Measurements from ENCODE around the gene NLGN4X.
A peak's percentile ranks its signal among the peaks of the same experiment; 100 is the strongest.
"Not testable (repeated sequence)": the region's sequence is repeated elsewhere in the genome, so short reads cannot be mapped to it uniquely, and the experiment has no call there.

Gene NLGN4X

GRCh38 chrX:5957506-5957905 is 271.2 kb downstream of the NLGN4X start:
- H3K4me1 Mint-ChIP-seq: no peaks in the 10 kb centered on the region
- no peak for TF ChIP-seq CTCF (IDR thresholded peaks at IDR 0.05)
- H3K27me3 Mint-ChIP-seq (ENCODE audit: low read depth, poor library complexity): peaks cover 2% of the 10 kb centered on the region
- H3K9me3 Mint-ChIP-seq: no peaks in the 10 kb centered on the region
- no peaks in the 10 kb centered on the region for H3K36me3 Mint-ChIP-seq (ENCODE audit: low read depth)
- no peak for DNase-seq
- no peak overlapping the region for H3K4me3 Mint-ChIP-seq
- H3K27ac Mint-ChIP-seq: no peak overlapping the region

- H3K4me3 Mint-ChIP-seq: no peak overlapping the region
- H3K4me1 Mint-ChIP-seq: peaks cover 26% of the 10 kb centered on the region
- no peaks in the 10 kb centered on the region for H3K36me3 Mint-ChIP-seq (ENCODE audit: low read depth)
- peak; percentile 4 for DNase-seq
- no peak for TF ChIP-seq CTCF (IDR thresholded peaks at IDR 0.05)
- H3K27ac Mint-ChIP-seq: peak overlapping the region; percentile 14
- no peaks in the 10 kb centered on the region for H3K27me3 Mint-ChIP-seq (ENCODE audit: low read depth, poor library complexity)
- no peaks in the 10 kb centered on the region for H3K9me3 Mint-ChIP-seq
Observed at GRCh38 chrX:5936438-5936837, 292.2 kb downstream of the NLGN4X start.

DNA sequence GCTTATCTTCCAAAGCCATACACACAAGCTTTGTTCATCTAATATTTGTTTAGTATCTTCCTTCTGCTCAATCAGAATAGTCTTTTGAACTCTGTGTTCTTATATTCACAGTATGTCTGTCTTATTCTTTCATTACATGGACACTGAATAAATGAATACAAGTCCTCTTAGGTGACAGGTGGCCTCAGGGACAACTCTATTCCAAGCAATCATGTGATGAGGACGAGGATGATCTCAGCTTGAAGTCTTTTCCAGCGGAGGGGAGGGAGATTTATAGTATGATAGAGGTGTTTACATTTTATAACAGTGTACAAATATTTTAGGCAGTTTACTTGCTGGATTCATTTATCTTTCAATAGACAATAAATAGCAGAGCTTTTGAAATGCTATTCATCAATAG is 300.4 kb downstream of the NLGN4X start:
- Mint-ChIP-seq H3K4me1 (no peaks in the 10 kb centered on the region), H3K4me3 (no peak overlapping the region), H3K9me3 (peaks cover 3% of the 10 kb centered on the region), H3K27ac (no peak overlapping the region), H3K27me3 (ENCODE audit: low read depth, poor library complexity) (no peaks in the 10 kb centered on the region), H3K36me3 (ENCODE audit: low read depth) (no peaks in the 10 kb centered on the region)
- no peak for DNase-seq
- TF ChIP-seq CTCF (IDR thresholded peaks at IDR 0.05): no peak

DNA sequence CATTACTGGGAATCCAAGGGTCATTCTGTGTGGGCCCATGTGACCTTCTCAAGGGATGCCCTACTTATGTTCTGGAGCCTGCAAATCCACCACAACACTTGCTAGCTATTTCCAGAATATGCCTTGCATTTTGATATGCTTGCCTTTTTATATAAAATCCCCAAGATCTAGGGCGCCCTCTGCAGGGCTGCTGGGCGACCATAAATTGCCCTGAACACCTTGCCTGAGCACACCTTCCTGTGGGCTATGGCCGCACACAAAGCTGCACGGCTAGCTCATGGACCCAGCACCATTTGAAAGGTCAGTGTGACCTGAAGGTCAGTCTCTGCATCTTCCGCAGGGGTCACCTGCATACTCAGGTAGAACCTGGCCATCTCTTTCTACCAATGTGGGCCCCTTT is 311.7 kb downstream of the NLGN4X start:
- Mint-ChIP-seq H3K27ac (no peak overlapping the region), H3K9me3 (peaks cover 24% of the 10 kb centered on the region), H3K4me1 (no peaks in the 10 kb centered on the region), H3K4me3 (no peak overlapping the region), H3K36me3 (ENCODE audit: low read depth) (peaks cover 18% of the 10 kb centered on the region), H3K27me3 (ENCODE audit: low read depth, poor library complexity) (no peaks in the 10 kb centered on the region)
- TF ChIP-seq CTCF (IDR thresholded peaks at IDR 0.05): no peak
- no peak for DNase-seq

DNA sequence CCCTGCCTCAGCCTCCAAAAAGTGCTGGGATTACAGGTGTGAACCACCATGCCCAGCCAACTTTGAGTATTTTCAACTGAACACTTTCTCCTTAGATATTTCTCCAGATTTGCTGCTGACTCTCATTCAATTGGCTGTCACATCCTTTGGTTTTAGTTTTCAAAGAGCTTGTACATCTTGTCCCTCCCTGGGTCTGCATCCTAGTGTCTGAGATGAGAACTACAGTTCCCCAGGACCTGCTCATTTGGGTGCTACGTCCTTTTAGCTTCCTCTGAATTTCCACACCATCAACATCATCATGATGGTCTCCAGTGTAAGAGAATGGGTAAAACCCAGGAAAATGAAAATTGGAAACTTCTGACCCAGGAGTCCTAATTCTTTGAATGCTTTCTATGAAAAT is 312.9 kb downstream of the NLGN4X start:
- no peaks in the 10 kb centered on the region for H3K4me1 Mint-ChIP-seq
- TF ChIP-seq CTCF (IDR thresholded peaks at IDR 0.05): no peak

GRCh38 chrX:5907207-5907606 is 321.5 kb downstream of the NLGN4X start:
- H3K4me1 Mint-ChIP-seq: peaks cover 7% of the 10 kb centered on the region
- H3K36me3 Mint-ChIP-seq (ENCODE audit: low read depth): peaks cover 39% of the 10 kb centered on the region

More for the DNA sequence above, 312.9 kb downstream of the NLGN4X start:
- H3K27ac Mint-ChIP-seq: no peak overlapping the region
- peaks cover 18% of the 10 kb centered on the region for H3K36me3 Mint-ChIP-seq (ENCODE audit: low read depth)
- DNase-seq: no peak
- no peak overlapping the region for H3K4me3 Mint-ChIP-seq
- no peaks in the 10 kb centered on the region for H3K27me3 Mint-ChIP-seq (ENCODE audit: low read depth, poor library complexity)
- H3K9me3 Mint-ChIP-seq: peaks cover 36% of the 10 kb centered on the region

DNA sequence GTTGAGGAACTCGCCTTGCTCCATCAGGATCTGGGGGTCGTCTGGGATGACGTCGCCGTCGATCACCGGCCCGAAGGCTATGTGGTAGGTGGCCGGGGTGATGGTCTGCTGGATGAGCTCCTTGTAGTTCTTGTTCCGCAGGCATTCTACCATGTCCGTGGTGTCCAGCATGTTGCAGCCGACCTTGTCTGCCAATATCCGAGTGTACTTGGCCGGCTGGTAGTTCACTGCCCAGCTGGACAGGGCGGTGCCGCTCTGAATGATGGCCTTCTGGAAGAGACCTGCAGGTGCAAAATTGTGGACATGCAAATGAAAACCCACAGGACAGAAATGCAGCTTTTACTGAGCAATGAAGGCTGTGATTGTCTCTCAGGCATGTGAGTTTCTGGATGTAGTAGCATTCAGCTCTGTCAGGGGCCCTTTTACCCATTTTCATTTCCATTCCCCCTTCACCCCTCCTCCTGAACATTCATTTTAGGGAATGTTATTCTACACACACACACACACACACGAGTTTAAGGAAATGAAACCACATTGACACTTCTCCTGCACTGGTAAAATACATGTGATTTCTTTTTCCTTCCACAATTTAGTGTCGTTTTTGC is 325.0 kb downstream of the NLGN4X start:
- H3K27me3 Mint-ChIP-seq (ENCODE audit: low read depth, poor library complexity); H3K4me1 Mint-ChIP-seq; DNase-seq; H3K4me3 Mint-ChIP-seq: not testable (repeated sequence)
- H3K9me3 Mint-ChIP-seq: peaks cover 16% of the 10 kb centered on the region
- peaks cover 45% of the 10 kb centered on the region for H3K36me3 Mint-ChIP-seq (ENCODE audit: low read depth)
- H3K27ac Mint-ChIP-seq: peak overlapping the region; percentile 60

More at GRCh38 chrX:5907207-5907606, 321.5 kb downstream of the NLGN4X start:
- Mint-ChIP-seq H3K9me3 (peaks cover 34% of the 10 kb centered on the region), H3K27ac (no peak overlapping the region), H3K27me3 (ENCODE audit: low read depth, poor library complexity) (peaks cover 5% of the 10 kb centered on the region), H3K4me3 (no peak overlapping the region)
- no peak for TF ChIP-seq CTCF (IDR thresholded peaks at IDR 0.05)
- no peak for DNase-seq

Data from nephron progenitor cell (in vitro differentiated cells).